Measurements from ENCODE around the gene PVR.

PVR gene

GRCh38 chr19:44702551-44703176 is 59.0 kb downstream of the PVR start:
- no peak for TF ChIP-seq CTCF (IDR thresholded peaks at IDR 0.05; ENCODE audit: extremely low read depth, insufficient read depth, missing control alignments)
- in situ Hi-C loops (cut with MboI; ENCODE audit: low pct_unique_long_range_greater_than_20kb, low sequenced_read_pairs, unreplicated experiment): no loop called here
- DNase-seq (ENCODE audit: low spot score): no peak

- TF ChIP-seq CTCF (IDR thresholded peaks at IDR 0.05; ENCODE audit: extremely low read depth, insufficient read depth, missing control alignments): no peak
- no peak for DNase-seq (ENCODE audit: low spot score)
- in situ Hi-C loops (cut with MboI; ENCODE audit: low pct_unique_long_range_greater_than_20kb, low sequenced_read_pairs, unreplicated experiment): no loop called here
Measured at GRCh38 chr19:44703336-44704078, 59.8 kb downstream of the PVR start.

DNA sequence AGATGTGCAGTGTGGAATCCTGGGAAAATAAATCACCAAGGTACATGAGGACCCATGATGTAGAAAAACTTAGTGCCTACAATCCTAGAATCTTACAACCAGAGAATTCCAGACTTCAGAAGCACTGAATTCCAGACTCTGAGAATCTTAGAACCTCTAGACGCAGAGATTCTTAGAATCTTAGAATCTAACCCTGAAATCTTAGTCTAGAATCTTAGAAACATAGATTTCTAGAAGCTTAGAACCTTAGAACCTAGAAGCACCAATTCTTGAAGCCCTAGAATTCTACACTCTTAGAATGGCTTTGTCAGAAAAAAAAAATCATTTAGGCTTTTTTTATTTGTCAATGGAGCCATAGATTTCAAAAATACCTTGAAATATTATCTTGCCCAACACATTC is 61.3 kb downstream of the PVR start:
- no peak for DNase-seq (ENCODE audit: low spot score)
- no peak for TF ChIP-seq CTCF (IDR thresholded peaks at IDR 0.05; ENCODE audit: extremely low read depth, insufficient read depth, missing control alignments)
- in situ Hi-C loops (cut with MboI; ENCODE audit: low pct_unique_long_range_greater_than_20kb, low sequenced_read_pairs, unreplicated experiment): no loop called here

DNA sequence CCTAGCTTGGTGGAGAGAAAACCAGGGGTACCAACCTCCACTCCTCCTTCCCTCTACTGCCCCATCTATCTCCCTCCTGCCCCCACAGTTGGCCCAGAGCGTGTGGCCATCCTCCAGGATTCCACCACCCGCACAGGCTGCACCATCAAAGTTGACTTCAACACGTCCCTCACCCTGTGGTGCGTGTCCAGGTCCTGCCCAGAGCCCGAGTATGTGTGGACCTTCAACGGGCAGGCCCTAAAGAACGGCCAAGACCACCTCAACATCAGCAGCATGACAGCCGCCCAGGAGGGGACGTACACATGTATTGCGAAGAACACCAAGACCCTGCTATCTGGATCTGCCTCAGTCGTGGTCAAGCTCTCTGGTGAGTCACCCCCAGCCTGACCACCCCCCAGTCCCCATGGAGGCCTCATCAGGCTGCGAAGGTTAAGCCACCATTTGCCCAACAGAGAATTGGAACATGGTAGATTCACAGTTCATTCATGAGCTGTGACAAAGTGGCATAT is 61.8 kb downstream of the PVR start:
- no peak for TF ChIP-seq CTCF (IDR thresholded peaks at IDR 0.05; ENCODE audit: extremely low read depth, insufficient read depth, missing control alignments)
- in situ Hi-C loops (cut with MboI; ENCODE audit: low pct_unique_long_range_greater_than_20kb, low sequenced_read_pairs, unreplicated experiment): no loop called here
- DNase-seq (ENCODE audit: low spot score): no peak

DNA sequence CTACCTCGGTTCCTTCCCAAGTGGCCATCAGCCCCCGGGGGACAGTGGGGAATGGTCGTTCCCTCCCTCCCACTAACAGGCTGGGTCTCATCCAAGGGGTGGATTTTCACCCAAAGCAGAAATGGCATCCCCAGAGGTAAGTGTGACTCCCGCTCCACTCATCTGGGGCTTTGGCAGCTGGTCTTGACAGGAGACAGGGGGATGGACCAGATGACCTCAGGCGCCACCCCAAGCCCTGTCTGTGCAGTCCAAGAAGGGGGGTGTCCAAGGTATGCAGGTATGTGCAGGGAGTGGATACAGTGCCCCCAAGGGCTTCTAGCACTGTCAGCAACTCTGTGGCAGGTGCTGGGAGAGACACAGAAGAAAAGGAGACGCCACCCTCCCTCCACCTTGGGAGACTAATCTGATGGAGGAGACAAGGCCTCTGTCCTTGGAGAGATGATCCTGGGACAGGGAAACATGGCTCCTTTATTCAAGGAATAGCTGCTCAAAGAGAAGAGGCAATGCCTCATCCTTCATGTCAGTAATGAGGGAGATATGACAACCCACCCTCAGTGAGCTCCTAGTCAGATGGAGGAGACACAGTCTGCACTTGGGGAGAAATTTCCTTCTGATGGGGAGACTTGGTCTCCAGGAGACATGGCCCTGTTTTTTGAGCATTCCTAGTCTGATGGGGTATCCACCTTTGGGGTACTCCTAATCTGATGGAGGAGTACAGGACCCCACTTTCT is 63.0 kb downstream of the PVR start:
- TF ChIP-seq CTCF (IDR thresholded peaks at IDR 0.05; ENCODE audit: extremely low read depth, insufficient read depth, missing control alignments): no peak
- no peak for DNase-seq (ENCODE audit: low spot score)
- in situ Hi-C loops (cut with MboI; ENCODE audit: low pct_unique_long_range_greater_than_20kb, low sequenced_read_pairs, unreplicated experiment): no loop called here

GRCh38 chr19:44707794-44708193 is 64.1 kb downstream of the PVR start:
- in situ Hi-C loops (cut with MboI; ENCODE audit: low pct_unique_long_range_greater_than_20kb, low sequenced_read_pairs, unreplicated experiment): no loop called here
- no peak for DNase-seq (ENCODE audit: low spot score)
- TF ChIP-seq CTCF (IDR thresholded peaks at IDR 0.05; ENCODE audit: extremely low read depth, insufficient read depth, missing control alignments): no peak

All from GM13977 (cell line).